Lower lobe of right lung (tissue), 2 donors: ENCODE data around the gene SRSF3. TPM values are rescaled to one million over a fixed set of nuclear protein-coding genes. Genes with fewer than 3 reads are reported as not detected.

Experiments
- ATAC-seq, 2 donors: fragments of 200-7000 bp; cut with Tn5 transposase; one replicate each; pipeline ENCODE4 v1.9.1; 2020 to 2022; ENCODE audit warnings: mild to moderate bottlenecking in 2 of 2, moderate library complexity in 2 of 2
- DNase-seq: peaks from one replicate; pipeline ENCODE4 v3.0.0-alpha.2; 2020
- H3K27ac ChIP-seq: fragments of 200-600 bp; one replicate; pipeline ENCODE4 v1.8.0; 2022
- H3K27me3 ChIP-seq: fragments of 200-600 bp; one replicate; pipeline ENCODE4 v1.8.0; 2022; ENCODE audit warnings: low read depth
- H3K36me3 ChIP-seq: fragments of 200-600 bp; one replicate; pipeline ENCODE4 v1.8.0; 2022; ENCODE audit warnings: mild to moderate bottlenecking
- H3K4me1 ChIP-seq: fragments of 200-600 bp; one replicate; pipeline ENCODE4 v1.8.0; 2022
- H3K4me3 ChIP-seq: fragments of 200-600 bp; one replicate; pipeline ENCODE4 v1.8.0; 2022; ENCODE audit warnings: mild to moderate bottlenecking
- H3K9me3 ChIP-seq: fragments of 200-600 bp; one replicate; pipeline ENCODE4 v1.8.0; 2022
- CTCF ChIP-seq: fragments of 200-600 bp; IDR thresholded peaks from one replicate; pipeline ENCODE4 v1.8.0; 2022; ENCODE audit warnings: antibody characterized with exemption, mild to moderate bottlenecking
- intact Hi-C: fragments of 100-400 bp; cut with DNase I; formaldehyde crosslinking; loops from one replicate; pipeline ENCODE4 v1.11.0; 2022
- long read RNA-seq: library from polyadenylated mRNA; unstranded; transcript quantifications from one replicate; pipeline ENCODE4 v2.0.0, GENCODE V29; 2021
- total RNA-seq: library from RNA; stranded (reverse); fragmentation: NEBNext Ultra II Directional; extraction: Animal tissue kit (Norgen Biotek cat#: 25700); gene quantifications from one replicate; pipeline ENCODE4 v1.2.1, GENCODE V29; 2021
- donor health status: DM: no; HTN: yes; CAD: no; lungs with severe emphysema.

Gene SRSF3
- 180 TPM for total RNA-seq
- long read RNA-seq, full-length matches to known transcripts = 128 of 141 reads
- long read RNA-seq, partial matches to known transcripts = 6 of 141 reads
- long read RNA-seq, other reads (novel, unspliced or antisense) = 7 of 141 reads

- Histone ChIP-seq H3K4me3 (peak within 1 kb of the TSS; percentile 82), H3K9me3 (no peaks in the 10 kb centered on the region), H3K36me3 (peaks cover 28% of the 10 kb centered on the region), H3K27ac (peak within 1 kb of the TSS; percentile 98), H3K4me1 (peaks cover 36% of the 10 kb centered on the region), H3K27me3 (no peaks in the 10 kb centered on the region)
- intact Hi-C loops = no loop called here
- ATAC-seq (peak; percentile 98 to 99), DNase-seq (peak; percentile 97)
- TF ChIP-seq CTCF = peak; percentile 63
These were observed at the start of gene SRSF3 for GRCh38 chr6:36594029-36594815. TSS of gene SRSF3 (plus strand) at chr6:36594362. CDS start at chr6:36596763, 2,401 bp downstream.

- Histone ChIP-seq H3K9me3 (no peaks in the 10 kb centered on the region), H3K4me1 (peaks cover 54% of the 10 kb centered on the region), H3K27ac (peak overlapping the region; percentile 95), H3K27me3 (no peaks in the 10 kb centered on the region), H3K36me3 (peaks cover 9% of the 10 kb centered on the region), H3K4me3 (peak overlapping the region; percentile 94)
- ATAC-seq (no peak), DNase-seq (no peak)
- no peak for TF ChIP-seq CTCF
- intact Hi-C loops = no loop called here
These were observed 48.3 kb upstream of the SRSF3 start for GRCh38 chr6:36545767-36546307.

GRCh38 chr6:36546308-36546919 is 47.7 kb upstream of the SRSF3 start:
- intact Hi-C loops = no loop called here
- TF ChIP-seq CTCF = no peak
- H3K4me1 ChIP-seq = peaks cover 52% of the 10 kb centered on the region

GRCh38 chr6:36546920-36547645 is 47.1 kb upstream of the SRSF3 start, which contains the start of gene STK38:
TSS of gene STK38 (minus strand) at chr6:36547479. CDS start at chr6:36540202, 7,277 bp downstream.
- DNase-seq = peak; percentile 93
- intact Hi-C loops = no loop called here
- Histone ChIP-seq H3K4me3 (peak within 1 kb of the TSS; percentile 94), H3K4me1 (peaks cover 45% of the 10 kb centered on the region), H3K27me3 (no peaks in the 10 kb centered on the region), H3K36me3 (no peaks in the 10 kb centered on the region), H3K9me3 (no peaks in the 10 kb centered on the region), H3K27ac (peak within 1 kb of the TSS; percentile 95)
- ATAC-seq = peak; percentile 97 to 99
- TF ChIP-seq CTCF = no peak

More at GRCh38 chr6:36546308-36546919, 47.7 kb upstream of the SRSF3 start:
- no peak for DNase-seq
- Histone ChIP-seq H3K36me3 (peaks cover 4% of the 10 kb centered on the region), H3K4me3 (peak overlapping the region; percentile 94), H3K9me3 (no peaks in the 10 kb centered on the region), H3K27me3 (no peaks in the 10 kb centered on the region), H3K27ac (peak overlapping the region; percentile 95)
- ATAC-seq = peak; percentile 14 to 31
